Posterior cingulate gyrus (tissue), 11 donors: ENCODE data around the gene KCNB1.

Experiments
- DNase-seq, 10 donors: peaks; one replicate each; pipeline versions ENCODE4 v3.0.0 to v3.0.0-alpha.2; 2020 to 2021; ENCODE audit warnings: mixed read lengths in 3 of 10
- intact Hi-C: fragments of 100-400 bp; cut with DNase I; formaldehyde crosslinking; loops from one replicate; pipeline ENCODE4 v1.15.1; 2023

The KCNB1 gene

GRCh38 chr20:49447364-49447763 is 35.1 kb downstream of the KCNB1 start:
- intact Hi-C loops, result no loop called here
- DNase-seq, result no peak

GRCh38 chr20:49446808-49447207 is 35.7 kb downstream of the KCNB1 start:
- peak; percentile 27 to 95 (median 72) for DNase-seq
- intact Hi-C loops, result no loop called here

GRCh38 chr20:49446080-49446479 is 36.4 kb downstream of the KCNB1 start:
- DNase-seq, result peak in 1 of 10 donors; percentile 41
- intact Hi-C loops, result no loop called here

GRCh38 chr20:49445176-49445575 is 37.3 kb downstream of the KCNB1 start:
- intact Hi-C loops, result no loop called here
- DNase-seq, result no peak

GRCh38 chr20:49444553-49444990 is 37.9 kb downstream of the KCNB1 start:
- intact Hi-C loops, result no loop called here
- DNase-seq, result no peak

- intact Hi-C loops, result no loop called here
- no peak for DNase-seq
Measured at GRCh38 chr20:49437057-49437456, 45.4 kb downstream of the KCNB1 start.

- intact Hi-C loops, result no loop called here
- DNase-seq, result peak in 1 of 10 donors; percentile 65
Measured at GRCh38 chr20:49435639-49436038, 46.8 kb downstream of the KCNB1 start.

- peak in 1 of 10 donors; percentile 51 for DNase-seq
- intact Hi-C loops, result no loop called here
Measured at GRCh38 chr20:49433333-49433732, 49.1 kb downstream of the KCNB1 start.

GRCh38 chr20:49432550-49432949 is 49.9 kb downstream of the KCNB1 start:
- intact Hi-C loops, result no loop called here
- DNase-seq, result peak in 4 of 10 donors; percentile 35 to 88 (median 66)

- DNase-seq, result no peak
- intact Hi-C loops, result no loop called here
Measured at GRCh38 chr20:49431329-49431728, 51.1 kb downstream of the KCNB1 start.

- no peak for DNase-seq
- intact Hi-C loops, result no loop called here
Measured at GRCh38 chr20:49430320-49430719, 52.1 kb downstream of the KCNB1 start.

GRCh38 chr20:49427751-49428518 is 54.5 kb downstream of the KCNB1 start:
- intact Hi-C loops, result loop anchor here (10.0 kb wide), 1 partner anchor 83 kb away; no protein-coding TSS in a partner anchor
- peak in 3 of 10 donors; percentile 44 to 82 (median 62) for DNase-seq

- intact Hi-C loops, result loop anchor here (10.0 kb wide), 1 partner anchor 82 kb away; no protein-coding TSS in a partner anchor
- DNase-seq, result no peak
Measured at GRCh38 chr20:49426873-49427272, 55.6 kb downstream of the KCNB1 start.

GRCh38 chr20:49426395-49426794 is 56.1 kb downstream of the KCNB1 start:
- intact Hi-C loops, result loop anchor here (10.0 kb wide), 1 partner anchor 82 kb away; no protein-coding TSS in a partner anchor
- no peak for DNase-seq

- intact Hi-C loops, result loop anchor here (10.0 kb wide), 1 partner anchor 80 kb away; no protein-coding TSS in a partner anchor
- DNase-seq, result peak; percentile 32 to 98 (median 86)
Measured at GRCh38 chr20:49424536-49424935, 57.9 kb downstream of the KCNB1 start.

GRCh38 chr20:49422161-49422560 is 60.3 kb downstream of the KCNB1 start:
- peak in 1 of 10 donors; percentile 76 for DNase-seq
- intact Hi-C loops, result loop anchor here (10.0 kb wide), 1 partner anchor 77 kb away; no protein-coding TSS in a partner anchor

- intact Hi-C loops, result loop anchor here (10.0 kb wide), 1 partner anchor 76 kb away; no protein-coding TSS in a partner anchor
Measured at GRCh38 chr20:49420811-49421295, 61.6 kb downstream of the KCNB1 start.

GRCh38 chr20:49420292-49420691 is 62.2 kb downstream of the KCNB1 start:
- intact Hi-C loops, result loop anchor here (10.0 kb wide), 1 partner anchor 75 kb away; no protein-coding TSS in a partner anchor
- no peak for DNase-seq

More at GRCh38 chr20:49420811-49421295, 61.6 kb downstream of the KCNB1 start:
- peak in 1 of 10 donors; percentile 31 for DNase-seq

GRCh38 chr20:49419785-49420184 is 62.7 kb downstream of the KCNB1 start:
- DNase-seq, result peak in 1 of 10 donors; percentile 19
- intact Hi-C loops, result loop anchor here (10.0 kb wide), 1 partner anchor 75 kb away; no protein-coding TSS in a partner anchor

- DNase-seq, result peak in 1 of 10 donors; percentile 38
- intact Hi-C loops, result no loop called here
Measured at GRCh38 chr20:49418809-49419208, 63.7 kb downstream of the KCNB1 start.

GRCh38 chr20:49417843-49418555 is 64.5 kb downstream of the KCNB1 start:
- intact Hi-C loops, result no loop called here
- peak in 1 of 10 donors; percentile 5 for DNase-seq
